Bronchial epithelial cell (primary cell): ENCODE results near the gene ZG16B. TPM values are rescaled to one million over a fixed set of nuclear protein-coding genes. Genes with fewer than 3 reads are reported as not detected.

Source experiments
- DNase-seq: peaks from one replicate; pipeline ENCODE4 v3.0.0-alpha.2; 2010; ENCODE audit warnings: low read depth
- FAIRE-seq: peaks from 2 replicates; lab custom pipeline; 2011; peaks lifted over from hg19 to GRCh38; lab: Jason Lieb, UNC
- H3K27me3 ChIP-seq: 2 replicates; pipeline ENCODE4 v1.5.1; 2011; ENCODE audit warnings: low read length; ENCODE audit not compliant: control insufficient read depth, insufficient read depth
- H3K36me3 ChIP-seq: 2 replicates; pipeline ENCODE4 v1.5.1; 2011; ENCODE audit warnings: low read length; ENCODE audit not compliant: control insufficient read depth, insufficient read depth
- H3K4me3 ChIP-seq: 2 replicates; pipeline ENCODE4 v1.5.1; 2011; ENCODE audit warnings: mild to moderate bottlenecking, low read depth, low read length, control low read depth
- CTCF ChIP-seq: IDR thresholded peaks from 2 replicates; pipeline ENCODE4 v1.5.1; 2011; ENCODE audit warnings: mild to moderate bottlenecking, moderate library complexity, low read length, control low read depth, inconsistent platforms; ENCODE audit not compliant: insufficient read depth, severe bottlenecking
- total RNA-seq: library from RNA; depleted of rRNA; stranded (reverse); fragments of >200 nt; gene quantifications from 2 replicates; pipeline ENCODE4 v1.2.1, GENCODE V29; 2014

ZG16B gene
- total RNA-seq, 1 donor from 2014 or later = 0.53 TPM

DNA sequence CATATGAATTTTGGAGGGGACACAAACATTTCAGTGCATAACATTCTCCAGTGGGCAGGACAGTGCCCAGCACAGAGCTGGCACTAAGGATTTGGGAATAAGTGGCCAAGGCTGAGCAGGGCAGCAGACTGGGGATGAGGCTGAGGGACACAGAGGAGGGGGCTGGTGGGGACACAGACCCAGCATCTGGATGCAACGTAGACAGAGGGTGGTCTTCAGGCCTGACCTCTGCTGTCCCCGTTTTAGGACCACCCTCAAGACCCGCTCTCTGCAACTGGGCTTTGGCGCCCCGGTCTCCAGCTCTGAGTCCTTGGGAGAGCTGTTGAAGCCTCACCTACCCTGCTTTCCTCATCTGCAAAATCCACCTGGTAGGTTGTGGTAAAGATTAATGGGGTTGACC, 39.5 kb upstream of the ZG16B start:
- peaks cover 11% of the 10 kb centered on the region for H3K27me3 ChIP-seq
- no peak overlapping the region for H3K4me3 ChIP-seq
- TF ChIP-seq CTCF = no peak
- no peak for FAIRE-seq
- no peak for DNase-seq
- H3K36me3 ChIP-seq = no peaks in the 10 kb centered on the region

- no peaks in the 10 kb centered on the region for H3K36me3 ChIP-seq
- FAIRE-seq (no peak), DNase-seq (no peak)
- TF ChIP-seq CTCF = no peak
- no peak overlapping the region for H3K4me3 ChIP-seq
- peaks cover 7% of the 10 kb centered on the region for H3K27me3 ChIP-seq
These were observed 38.9 kb upstream of the ZG16B start for GRCh38 chr16:2791174-2791573.

- H3K36me3 ChIP-seq = no peaks in the 10 kb centered on the region
- DNase-seq = no peak
- H3K4me3 ChIP-seq = no peak overlapping the region
- no peak for TF ChIP-seq CTCF
- peaks cover 2% of the 10 kb centered on the region for H3K27me3 ChIP-seq
- FAIRE-seq = no peak
These were observed 37.2 kb upstream of the ZG16B start for GRCh38 chr16:2792940-2793339.

DNA sequence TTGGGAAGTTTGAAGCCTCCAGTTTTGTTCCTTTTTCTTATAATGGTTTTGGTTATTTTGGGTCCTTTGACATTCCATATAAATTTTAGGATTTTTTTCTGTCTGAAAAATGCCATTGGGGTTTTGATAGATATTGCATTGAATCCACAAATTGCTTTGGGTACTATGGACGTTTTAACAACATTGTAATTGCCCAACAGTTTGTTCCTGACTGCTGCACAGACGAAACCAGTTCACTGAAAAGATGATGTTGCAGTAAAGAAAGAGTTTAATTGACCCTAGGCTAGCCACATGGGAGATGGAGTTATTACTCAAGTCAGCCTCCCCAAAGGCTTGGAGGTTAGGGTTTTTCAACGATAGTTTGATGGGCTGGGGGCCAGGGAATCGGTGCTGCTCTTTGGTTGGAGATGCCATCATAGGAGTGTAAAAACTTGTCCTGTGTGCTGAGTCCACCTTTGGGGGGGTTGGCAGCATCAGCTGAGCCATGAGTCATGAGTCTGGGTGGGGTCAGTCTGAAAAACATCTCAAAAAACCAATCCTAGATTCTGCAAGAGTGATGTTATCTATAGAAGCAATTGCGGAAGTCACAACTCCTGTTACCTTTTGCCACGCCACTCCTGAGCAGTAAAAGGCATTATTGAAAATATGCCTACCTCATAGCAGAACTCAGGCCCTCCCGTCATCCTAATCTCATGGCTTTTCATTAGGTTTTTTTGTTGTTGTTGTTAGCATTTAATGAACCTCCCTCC, 34.5 kb upstream of the ZG16B start:
- Histone ChIP-seq H3K4me3 (no peak overlapping the region), H3K36me3 (no peaks in the 10 kb centered on the region), H3K27me3 (no peaks in the 10 kb centered on the region)
- TF ChIP-seq CTCF = no peak
- FAIRE-seq (no peak), DNase-seq (peak; percentile 26)

DNA sequence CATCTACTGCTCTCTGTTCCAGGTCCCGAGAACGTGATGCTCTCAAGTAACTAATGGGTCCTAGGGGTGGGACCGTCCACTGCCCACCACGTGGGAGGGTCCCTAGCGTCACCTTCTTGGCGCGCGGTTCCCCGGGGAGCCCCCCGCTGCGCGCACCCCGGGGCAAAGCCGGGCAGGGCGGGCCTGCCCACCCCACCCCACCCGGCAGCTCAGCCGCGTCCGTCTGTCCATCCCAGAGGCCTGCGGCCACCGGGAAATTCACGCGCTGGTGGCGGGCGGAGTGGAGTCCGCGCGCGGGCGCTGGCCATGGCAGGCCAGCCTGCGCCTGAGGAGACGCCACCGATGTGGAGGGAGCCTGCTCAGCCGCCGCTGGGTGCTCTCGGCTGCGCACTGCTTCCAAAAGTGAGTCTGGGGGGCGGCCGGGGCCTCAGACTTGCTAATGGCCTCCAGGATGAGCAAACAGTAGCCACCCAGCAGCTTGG, 31.3 kb upstream of the ZG16B start:
- DNase-seq (no peak), FAIRE-seq (no peak)
- Histone ChIP-seq H3K27me3 (no peaks in the 10 kb centered on the region), H3K36me3 (no peaks in the 10 kb centered on the region), H3K4me3 (no peak overlapping the region)
- TF ChIP-seq CTCF = no peak
